Psoas muscle (tissue), 8 donors: ENCODE data around the gene KIRREL1. TPM values are rescaled to one million over a fixed set of nuclear protein-coding genes. Genes with fewer than 3 reads are reported as not detected.
A peak's percentile ranks its signal among the peaks of the same experiment; 100 is the strongest.

Experiments
- ATAC-seq, 4 donors: fragments of 200-7000 bp; cut with Tn5 transposase; one replicate each; pipeline ENCODE4 v1.9.1; 2020; ENCODE audit warnings: moderate library complexity in 3 of 4, mild to moderate bottlenecking in 2 of 4
- DNase-seq, 2 donors: peaks; one replicate each; pipeline ENCODE4 v3.0.0-alpha.2; 2020
- H3K27ac ChIP-seq: fragments of 200-600 bp; one replicate; pipeline ENCODE4 v1.8.0; 2022
- H3K27me3 ChIP-seq, 3 donors: fragments of 200-600 bp in 1 of 3; one replicate each; pipeline versions ENCODE4 v1.6.1 to v1.8.0; 2013 to 2022; ENCODE audit warnings: low read length in 2 of 3, mild to moderate bottlenecking in 2 of 3, moderate library complexity in 1 of 3; ENCODE audit not compliant: insufficient read depth in 3 of 3
- H3K36me3 ChIP-seq, 2 donors: fragments of 200-600 bp in 1 of 2; one replicate each; pipeline versions ENCODE4 v1.6.1 to v1.8.0; 2013 to 2022; ENCODE audit warnings: low read depth in 1 of 2, mild to moderate bottlenecking in 1 of 2, moderate library complexity in 1 of 2; ENCODE audit not compliant: insufficient read depth in 1 of 2
- H3K4me1 ChIP-seq: fragments of 200-600 bp; one replicate; pipeline ENCODE4 v1.8.0; 2022
- H3K4me3 ChIP-seq: fragments of 200-600 bp; one replicate; pipeline ENCODE4 v1.8.0; 2022; ENCODE audit warnings: mild to moderate bottlenecking
- H3K9me3 ChIP-seq: fragments of 200-600 bp; one replicate; pipeline ENCODE4 v1.8.0; 2022
- CTCF ChIP-seq: fragments of 200-600 bp; IDR thresholded peaks from one replicate; pipeline ENCODE4 v1.8.0; 2022; ENCODE audit warnings: antibody characterized with exemption
- WGBS, 3 donors: extraction: QIAGEN DNeasy Blood & Tissue Kit; methylation state at CpG; one replicate each; pipeline versions ENCODE4 v1.1.6 to v1.1.7; 2013; 5-methylcytosine and 5-hydroxymethylcytosine counted together
- intact Hi-C, 2 donors: fragments of 100-400 bp; cut with DNase I; formaldehyde crosslinking; loops; one replicate each; pipeline versions ENCODE4 v1.11.0 to v1.14.2; 2022
- polyA plus RNA-seq, 3 donors: library from polyadenylated mRNA; stranded (reverse); fragments of 200-250 nt; gene quantifications; one replicate each; pipeline ENCODE4 v1.2.3, GENCODE V29; 2013
- total RNA-seq, 4 donors: library from RNA; stranded (reverse); fragmentation: NEBNext Ultra II Directional in 2 of 4; extraction: Animal tissue kit (Norgen Biotek cat#: 25700) in 2 of 4; gene quantifications; one replicate each; pipeline versions ENCODE4 v1.2.1 to v1.2.4, GENCODE V29; 2021 to 2023
- donor health status: healthy with polysubstance abuse.
- donor health status: DM: no; HTN: no; CAD: no; lungs with moderate emphysema.
- donor health status: Bipolar disorder and iron deficiency.
- donor health status: healthy.
- donor health status: DM: yes; HTN: yes; CAD: no.
- donor health status: DM: no; HTN: no; CAD: no.
- donor health status: DM: no; HTN: no; CAD: no.
- donor health status: DM: yes; HTN: yes; CAD: no.

KIRREL1 gene
- total and polyA plus RNA-seq, 7 donors, result 1.3 to 7.6 (median 4.3) TPM

DNA sequence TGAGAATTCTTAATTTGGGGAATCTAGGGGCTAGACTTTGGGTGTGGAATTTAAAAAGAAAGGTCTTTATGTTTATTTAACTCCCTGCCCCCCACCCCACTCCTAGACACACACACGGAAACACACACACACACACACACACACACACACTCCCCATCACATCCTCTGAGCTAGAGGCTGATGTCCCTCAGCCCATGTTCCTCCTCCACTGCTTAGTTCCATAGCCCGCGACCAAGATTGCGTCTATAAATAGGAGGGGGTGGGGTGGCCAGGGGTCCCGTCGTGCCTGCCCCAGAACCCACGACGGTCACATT, 655 bp upstream of the KIRREL1 start:
- DNase-seq (no peak), ATAC-seq (peak in 2 of 4 donors; percentile 11 to 16)
- H3K27me3 ChIP-seq, result peaks cover 0 to 42% (median 16%) of the 10 kb centered on the region in 3 donors
- peak overlapping the region; percentile 53 for H3K27ac ChIP-seq
- H3K36me3 ChIP-seq, result no peaks in the 10 kb centered on the region
- intact Hi-C loops, result loop anchor here (2.0 to 5.0 kb wide), 3 partner anchors 14 to 132 kb away; no protein-coding TSS in a partner anchor
- H3K4me1 ChIP-seq, result no peaks in the 10 kb centered on the region
- peak overlapping the region; percentile 77 for H3K4me3 ChIP-seq
- no peak for TF ChIP-seq CTCF
- 10 to 11% (median 11%) methylated on average over 8 of the region's 8 CpGs for WGBS, 3 donors
- no peaks in the 10 kb centered on the region for H3K9me3 ChIP-seq

- DNase-seq (peak in 1 of 2 donors; percentile 22), ATAC-seq (peak in 2 of 4 donors; percentile 14 to 16)
- Histone ChIP-seq H3K27ac (peak overlapping the region; percentile 60), H3K9me3 (no peaks in the 10 kb centered on the region), H3K4me3 (peak overlapping the region; percentile 77), H3K4me1 (no peaks in the 10 kb centered on the region), H3K36me3 (no peaks in the 10 kb centered on the region), H3K27me3 (peaks cover 0 to 42% (median 16%) of the 10 kb centered on the region in 3 donors)
- no peak for TF ChIP-seq CTCF
- intact Hi-C loops, result loop anchor here (2.0 to 5.0 kb wide), 4 partner anchors 13 to 131 kb away; no protein-coding TSS in a partner anchor
- 3 to 4% (median 3%) methylated on average over 23 to 29 of the region's 29 CpGs for WGBS, 3 donors
Observed at GRCh38 chr1:157993918-157994605, 617 bp downstream of the KIRREL1 start.

DNA sequence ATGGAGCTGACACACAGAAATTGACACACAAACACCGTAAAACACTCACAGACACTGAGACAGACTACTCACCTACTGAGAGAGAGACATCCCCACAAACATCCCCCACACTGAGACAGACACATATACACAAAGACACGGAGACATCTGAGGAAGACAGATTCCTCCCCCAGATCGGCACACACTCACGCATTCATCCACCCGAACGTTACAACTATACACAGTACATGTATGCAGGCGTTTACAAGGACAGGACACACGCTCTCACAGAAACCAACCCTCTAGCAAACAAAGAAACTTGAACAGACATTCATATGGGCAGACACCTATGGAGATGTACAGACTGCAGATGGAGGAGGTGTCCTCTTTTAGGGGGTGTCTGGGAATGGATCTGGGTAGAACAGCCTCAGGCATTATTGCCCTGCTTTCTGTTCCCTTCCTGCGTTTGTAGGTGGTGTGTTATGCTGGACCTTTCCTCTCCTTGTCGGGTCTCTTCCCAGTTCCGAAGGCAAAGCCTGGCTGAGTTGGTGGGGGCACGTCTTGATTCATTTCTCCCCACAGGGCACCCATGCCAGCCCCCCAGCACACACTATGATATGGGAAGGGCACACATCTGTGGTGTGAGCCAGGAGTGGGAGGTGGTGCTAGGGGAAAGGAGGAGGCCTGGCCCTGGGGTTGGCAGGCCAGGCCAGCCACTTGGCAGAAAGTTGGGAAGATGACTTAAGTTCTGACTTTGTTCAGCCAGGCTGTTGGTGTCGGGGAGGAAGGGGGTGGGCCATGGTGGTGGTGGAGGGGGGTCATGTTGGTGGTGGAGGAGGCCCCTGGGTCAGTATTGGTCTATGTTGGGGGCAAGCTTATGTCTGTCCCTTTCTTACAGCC, 1.5 kb downstream of the KIRREL1 start:
- H3K27me3 ChIP-seq, result peaks cover 0 to 37% (median 16%) of the 10 kb centered on the region in 3 donors
- DNase-seq (peak; percentile 35 to 64), ATAC-seq (no peak)
- no peak overlapping the region for H3K27ac ChIP-seq
- no peaks in the 10 kb centered on the region for H3K4me1 ChIP-seq
- H3K4me3 ChIP-seq, result peak overlapping the region; percentile 77
- H3K9me3 ChIP-seq, result no peaks in the 10 kb centered on the region
- 31 to 44% (median 31%) methylated on average over 13 of the region's 13 CpGs for WGBS, 3 donors
- intact Hi-C loops, result loop anchor here (2.0 to 5.0 kb wide), 2 partner anchors 40 to 127 kb away; no protein-coding TSS in a partner anchor
- no peak for TF ChIP-seq CTCF
- no peaks in the 10 kb centered on the region for H3K36me3 ChIP-seq

DNA sequence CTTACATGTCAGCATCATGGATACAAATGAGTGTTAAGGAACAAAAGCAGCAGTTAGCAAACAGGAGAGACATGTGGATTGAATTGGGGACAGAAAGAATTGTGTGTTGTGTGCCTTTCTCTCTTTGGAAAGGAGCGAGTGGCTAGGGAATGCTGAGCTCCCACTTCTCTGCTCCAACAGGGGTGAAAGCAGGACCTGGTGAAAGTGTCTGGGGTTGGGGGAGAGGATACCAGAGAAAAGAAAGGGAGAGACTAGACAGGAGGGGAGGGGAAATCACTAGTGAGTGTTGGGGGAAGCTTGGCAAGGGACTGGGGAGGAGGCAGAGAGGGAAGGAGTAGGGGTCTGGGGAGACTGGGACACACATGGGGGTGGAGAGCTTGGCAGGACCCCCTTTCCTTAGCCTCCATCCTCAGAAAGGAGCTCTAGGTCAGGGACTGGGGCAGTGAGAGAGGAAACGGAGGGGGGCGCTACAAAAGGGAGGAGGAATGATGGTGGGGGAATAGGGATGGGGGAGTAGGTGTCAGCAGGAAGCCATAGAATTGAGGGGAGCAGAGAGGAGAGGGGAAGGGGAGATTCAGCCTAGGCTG, 2.2 kb downstream of the KIRREL1 start:
- WGBS, 3 donors, result 65 to 81% (median 65%) methylated on average over 3 of the region's 3 CpGs
- Histone ChIP-seq H3K4me3 (peak overlapping the region; percentile 77), H3K27me3 (peaks cover 0 to 37% (median 16%) of the 10 kb centered on the region in 3 donors), H3K27ac (no peak overlapping the region), H3K36me3 (no peaks in the 10 kb centered on the region), H3K9me3 (no peaks in the 10 kb centered on the region), H3K4me1 (no peaks in the 10 kb centered on the region)
- intact Hi-C loops, result loop anchor here in 1 of 2 donors (2.0 kb wide), 1 partner anchor 39 kb away; no protein-coding TSS in a partner anchor
- no peak for TF ChIP-seq CTCF
- ATAC-seq (no peak), DNase-seq (no peak)
